Choroid plexus epithelial cell (primary cell): ENCODE results near the gene CYP1B1.
A peak's percentile ranks its signal among the peaks of the same experiment; 100 is the strongest.

ENCODE experiments used
- DNase-seq: peaks from one replicate; pipeline ENCODE4 v3.0.0-alpha.2; 2010; ENCODE audit warnings: low read depth
- H3K4me3 ChIP-seq: 2 replicates; pipeline ENCODE4 v1.5.1; 2011; ENCODE audit warnings: low read depth, mild to moderate bottlenecking, control low read depth, low read length, moderate library complexity
- TF ChIP-seq, protein P1 (sequence below): conservative IDR thresholded peaks from 2 replicates; pipeline ENCODE4 v1.5.1; 2011; ENCODE audit warnings: low read depth, mild to moderate bottlenecking, control low read depth, inconsistent platforms, low read length, moderate library complexity

Gene CYP1B1

DNA sequence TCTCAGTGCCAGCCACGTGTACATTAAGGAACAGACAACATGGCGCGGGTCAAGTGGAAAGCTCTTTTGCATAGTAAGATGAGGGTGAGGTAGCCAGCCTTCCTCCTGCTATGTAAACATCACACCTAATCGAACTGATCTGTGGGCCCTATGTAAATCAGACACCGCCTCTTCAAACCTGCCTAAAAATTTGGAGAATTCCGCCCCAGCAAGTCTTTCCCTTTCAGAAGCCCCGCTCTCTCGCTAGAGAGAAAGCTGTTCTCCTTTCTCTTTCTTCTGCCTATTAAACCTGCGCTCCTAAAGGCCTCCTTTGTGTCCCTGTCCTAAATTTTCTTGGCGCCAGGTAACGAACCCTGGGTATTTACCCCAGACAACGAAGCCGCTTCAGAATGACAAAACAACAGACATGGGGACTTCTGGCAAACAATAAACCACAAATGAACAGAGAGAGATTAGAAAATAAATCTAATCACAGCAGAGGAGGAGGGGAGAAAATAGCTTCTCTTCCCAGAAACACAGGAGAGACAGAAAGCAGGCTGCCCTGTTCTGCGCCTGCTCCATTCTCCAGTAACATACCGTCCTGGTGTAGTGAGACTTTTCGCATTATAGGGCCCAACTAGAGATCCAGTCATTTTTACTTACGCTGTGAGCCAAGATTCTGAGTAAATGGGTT lies 31.9 kb upstream of the CYP1B1 start:
- no peak overlapping the region for H3K4me3 ChIP-seq
- DNase-seq: no peak
- TF ChIP-seq, protein P1, sequence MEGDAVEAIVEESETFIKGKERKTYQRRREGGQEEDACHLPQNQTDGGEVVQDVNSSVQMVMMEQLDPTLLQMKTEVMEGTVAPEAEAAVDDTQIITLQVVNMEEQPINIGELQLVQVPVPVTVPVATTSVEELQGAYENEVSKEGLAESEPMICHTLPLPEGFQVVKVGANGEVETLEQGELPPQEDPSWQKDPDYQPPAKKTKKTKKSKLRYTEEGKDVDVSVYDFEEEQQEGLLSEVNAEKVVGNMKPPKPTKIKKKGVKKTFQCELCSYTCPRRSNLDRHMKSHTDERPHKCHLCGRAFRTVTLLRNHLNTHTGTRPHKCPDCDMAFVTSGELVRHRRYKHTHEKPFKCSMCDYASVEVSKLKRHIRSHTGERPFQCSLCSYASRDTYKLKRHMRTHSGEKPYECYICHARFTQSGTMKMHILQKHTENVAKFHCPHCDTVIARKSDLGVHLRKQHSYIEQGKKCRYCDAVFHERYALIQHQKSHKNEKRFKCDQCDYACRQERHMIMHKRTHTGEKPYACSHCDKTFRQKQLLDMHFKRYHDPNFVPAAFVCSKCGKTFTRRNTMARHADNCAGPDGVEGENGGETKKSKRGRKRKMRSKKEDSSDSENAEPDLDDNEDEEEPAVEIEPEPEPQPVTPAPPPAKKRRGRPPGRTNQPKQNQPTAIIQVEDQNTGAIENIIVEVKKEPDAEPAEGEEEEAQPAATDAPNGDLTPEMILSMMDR: no peak

DNA sequence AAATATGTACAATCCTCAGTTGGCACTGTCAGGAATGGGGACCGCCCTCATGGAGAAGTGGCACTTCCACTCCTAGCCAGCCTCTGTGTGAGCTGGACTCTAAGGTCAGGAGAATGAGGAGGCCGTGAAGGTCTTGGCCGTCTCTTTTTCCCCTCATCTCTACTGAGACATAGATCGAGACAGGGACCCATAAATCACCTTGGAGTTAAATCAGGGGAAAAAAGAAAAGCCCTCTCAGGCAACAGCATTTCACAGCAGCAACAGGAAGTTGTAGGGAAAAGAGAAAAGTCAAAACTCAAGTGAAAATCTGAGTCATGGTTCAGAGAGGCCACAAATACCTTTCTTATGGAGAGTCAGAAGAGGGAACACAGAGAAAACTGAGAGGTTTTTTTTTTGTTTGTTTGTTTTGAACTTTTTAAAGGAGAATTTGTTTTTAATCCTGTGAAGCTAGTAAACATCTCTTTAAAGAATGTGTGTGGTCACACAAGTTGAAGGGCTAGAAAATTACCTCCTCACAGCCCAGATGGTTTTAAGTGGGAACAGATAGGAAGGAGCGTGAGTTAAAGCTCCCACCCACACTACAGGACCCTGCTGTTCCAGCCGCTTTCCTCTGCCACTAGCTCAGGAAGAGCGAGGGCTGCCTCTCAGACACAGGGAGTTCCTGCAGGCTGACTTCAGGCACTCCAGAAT lies 30.6 kb upstream of the CYP1B1 start:
- no peak overlapping the region for H3K4me3 ChIP-seq
- TF ChIP-seq, protein P1: no peak
- DNase-seq: peak; percentile 86

DNA sequence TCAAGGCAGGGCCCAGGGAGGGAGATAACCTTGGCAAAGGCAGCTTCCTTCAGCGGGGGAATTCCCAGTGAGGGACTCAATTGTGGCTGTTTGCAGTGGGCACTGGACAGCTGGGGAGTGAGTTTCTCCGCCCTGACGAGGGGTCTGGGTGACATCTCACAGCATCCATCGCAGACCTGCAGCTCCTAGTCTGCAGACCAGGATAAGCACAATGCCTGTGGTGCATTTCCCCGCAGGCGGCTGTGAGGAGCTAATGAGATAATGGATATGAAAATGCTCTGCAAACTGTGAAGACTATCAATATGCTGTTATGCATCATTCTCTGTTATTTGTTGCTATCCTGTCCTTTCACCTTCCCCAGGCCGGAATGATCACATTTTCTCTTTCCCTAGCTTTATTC lies 30.0 kb upstream of the CYP1B1 start:
- H3K4me3 ChIP-seq: no peak overlapping the region
- no peak for DNase-seq
- TF ChIP-seq, protein P1: no peak

DNA sequence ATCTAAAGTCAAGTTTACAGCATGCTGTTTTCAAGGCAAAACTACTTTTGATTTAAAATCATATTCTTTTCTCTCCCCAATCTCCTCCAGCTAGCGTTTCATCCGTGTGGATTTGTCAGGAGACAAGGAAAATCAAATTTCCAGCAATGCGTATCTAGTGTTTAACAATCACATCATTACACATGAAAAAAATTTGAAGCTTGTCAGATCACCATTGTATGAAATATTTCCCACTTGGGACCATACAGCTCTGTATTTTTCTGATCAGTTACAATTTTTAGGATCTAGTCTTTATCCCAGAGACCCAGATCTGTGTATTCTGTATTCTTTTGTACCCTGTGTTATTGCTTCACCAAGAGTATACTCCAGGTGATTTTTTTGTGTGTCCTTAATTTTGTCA lies 28.6 kb upstream of the CYP1B1 start:
- DNase-seq: no peak
- no peak overlapping the region for H3K4me3 ChIP-seq
- TF ChIP-seq, protein P1: no peak

DNA sequence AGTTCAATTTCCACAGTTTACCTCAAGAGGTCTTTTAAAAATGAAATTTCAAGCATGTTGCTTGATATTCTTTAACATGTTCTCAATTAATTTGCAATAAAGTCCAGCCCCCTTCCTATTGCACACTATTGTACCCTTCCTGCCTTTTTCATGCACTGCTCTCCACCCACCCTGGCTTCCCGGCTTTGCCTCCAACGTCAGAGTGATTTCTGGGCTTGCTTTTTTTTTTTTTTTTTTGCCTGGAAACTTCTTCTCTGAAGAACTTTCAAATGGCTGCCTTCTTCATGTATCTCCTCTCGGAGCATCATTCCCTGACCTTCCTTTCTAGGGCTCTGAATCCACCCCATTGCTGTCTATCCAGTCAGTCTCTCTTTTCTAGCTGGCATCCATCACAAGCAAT lies 24.4 kb upstream of the CYP1B1 start:
- H3K4me3 ChIP-seq: no peak overlapping the region
- no peak for DNase-seq
- TF ChIP-seq, protein P1: no peak

DNA sequence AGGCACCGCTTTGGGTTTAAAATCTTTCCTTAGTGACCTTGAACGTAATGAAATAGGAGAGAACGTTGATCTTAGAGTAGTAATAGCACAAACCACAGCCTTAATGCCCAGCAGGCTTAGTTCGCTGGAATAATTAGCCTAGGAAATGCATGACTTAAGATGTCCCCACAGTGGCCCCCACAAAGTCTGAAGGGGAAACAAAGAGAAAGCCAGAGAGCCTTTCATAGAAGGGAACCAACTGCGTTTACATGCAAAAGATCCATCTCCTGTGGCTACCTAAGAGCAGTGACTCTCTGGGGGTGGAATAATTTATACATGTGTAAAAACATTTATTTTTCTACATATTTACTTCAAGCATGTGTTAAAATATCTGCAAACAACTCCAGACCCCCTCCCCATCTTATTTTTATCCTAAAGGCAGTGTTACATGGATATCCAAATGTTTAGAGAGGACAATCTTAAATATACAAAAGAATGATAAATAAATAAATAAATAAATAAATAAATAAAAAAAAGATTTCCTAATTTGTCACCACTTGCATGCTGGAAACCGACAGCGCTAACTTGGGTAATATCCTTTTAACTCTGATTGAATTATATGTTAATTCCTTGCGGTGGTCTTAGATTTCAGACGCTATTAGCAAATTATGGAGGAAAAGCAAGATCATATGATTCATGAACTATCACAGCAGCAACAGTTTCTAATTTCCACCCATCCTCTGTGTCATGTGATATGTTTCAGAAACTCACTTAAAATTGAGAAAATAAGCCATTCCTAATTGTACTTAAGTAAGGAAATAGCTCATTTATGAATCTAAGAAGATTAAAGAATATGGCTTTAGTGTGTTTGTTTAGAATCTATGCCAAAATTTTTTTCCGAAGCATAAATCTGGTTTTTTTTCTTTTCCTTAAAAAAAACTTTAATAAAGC lies 23.4 kb upstream of the CYP1B1 start:
- no peak for DNase-seq
- TF ChIP-seq, protein P1: no peak
- H3K4me3 ChIP-seq: no peak overlapping the region
